Activated naive CD4-positive, alpha-beta T cell treated with anti-CD3 and anti-CD28 coated beads for 36 hours (primary cell): Measurements from ENCODE around the gene PCP2. TPM values are rescaled to one million over a fixed set of nuclear protein-coding genes. Genes with fewer than 3 reads are reported as not detected.

ENCODE experiments used
- CTCF ChIA-PET: fragments of 350-600 bp; sonication (Branson Sonifier 250); formaldehyde crosslinking; loops from one replicate; lab custom pipeline; 2021; ENCODE audit warnings: antibody characterized with exemption; lab: Charles Lee
- DNase-seq: peaks from one replicate; pipeline ENCODE4 v3.0.0-alpha.2; 2020
- H3K27ac Mint-ChIP-seq: one replicate; pipeline ENCODE4 v1.8.0; 2021; ENCODE audit warnings: mild to moderate bottlenecking, mixed read lengths
- H3K27me3 Mint-ChIP-seq: one replicate; pipeline ENCODE4 v1.8.0; 2021; ENCODE audit warnings: low read depth, mixed read lengths
- H3K36me3 Mint-ChIP-seq: one replicate; pipeline ENCODE4 v1.8.0; 2021; ENCODE audit warnings: low read depth, mixed read lengths
- H3K4me1 Mint-ChIP-seq: one replicate; pipeline ENCODE4 v1.8.0; 2021; ENCODE audit warnings: low read depth, mixed read lengths
- H3K4me3 Mint-ChIP-seq: one replicate; pipeline ENCODE4 v1.8.0; 2021; ENCODE audit warnings: mild to moderate bottlenecking, moderate library complexity, mixed read lengths
- H3K9me3 Mint-ChIP-seq: one replicate; pipeline ENCODE4 v1.8.0; 2021; ENCODE audit warnings: mixed read lengths
- intact Hi-C: fragments of 100-400 bp; cut with micrococcal nuclease; formaldehyde crosslinking; loops from one replicate; pipeline ENCODE4 v1.15.1; 2023
- microRNA-seq: library from miRNA; unstranded; fragments of <30 nt; microRNA quantifications from one replicate; pipeline ENCODE4 v1.2.0, GENCODE V29; 2022; ENCODE audit warnings: borderline microRNAs expressed, borderline replicate concordance
- total RNA-seq, 2 experiments: library from RNA; stranded (reverse); gene quantifications; one replicate each; pipeline ENCODE4 v1.2.3, GENCODE V29; 2021

The PCP2 gene
- total RNA-seq, 2 experiments from 2014 or later: 0.64 TPM; not detected in 1

DNA sequence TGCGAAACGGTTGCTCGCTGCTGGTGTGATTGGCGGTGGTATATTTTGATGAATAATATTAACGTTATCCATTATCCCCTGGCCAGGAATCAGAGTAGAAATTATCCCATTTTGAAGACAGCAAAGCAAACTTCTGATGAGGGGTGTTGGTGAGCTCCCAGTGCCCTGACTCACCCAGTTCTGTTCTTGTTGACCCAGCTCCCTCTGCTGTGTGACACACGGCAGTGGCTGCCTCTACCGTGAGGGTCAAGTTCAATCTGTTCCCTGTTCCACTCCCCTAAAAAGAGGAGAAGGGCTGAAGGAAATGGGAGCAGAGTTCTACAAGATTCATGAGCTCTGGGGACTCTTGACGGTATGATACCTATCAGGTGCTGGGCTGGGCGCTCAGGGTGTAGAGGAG lies 35.8 kb downstream of the PCP2 start:
- no peaks in the 10 kb centered on the region for H3K36me3 Mint-ChIP-seq
- H3K27me3 Mint-ChIP-seq: peaks cover 26% of the 10 kb centered on the region
- CTCF ChIA-PET: interaction anchor here (3.5 kb wide), 1 partner anchor 29 kb away, joined by 16 read pairs; no protein-coding TSS in a partner anchor
- no peak overlapping the region for H3K4me3 Mint-ChIP-seq
- H3K9me3 Mint-ChIP-seq: no peaks in the 10 kb centered on the region
- intact Hi-C loops: no loop called here
- H3K27ac Mint-ChIP-seq: no peak overlapping the region
- DNase-seq: no peak
- peaks cover 4% of the 10 kb centered on the region for H3K4me1 Mint-ChIP-seq

DNA sequence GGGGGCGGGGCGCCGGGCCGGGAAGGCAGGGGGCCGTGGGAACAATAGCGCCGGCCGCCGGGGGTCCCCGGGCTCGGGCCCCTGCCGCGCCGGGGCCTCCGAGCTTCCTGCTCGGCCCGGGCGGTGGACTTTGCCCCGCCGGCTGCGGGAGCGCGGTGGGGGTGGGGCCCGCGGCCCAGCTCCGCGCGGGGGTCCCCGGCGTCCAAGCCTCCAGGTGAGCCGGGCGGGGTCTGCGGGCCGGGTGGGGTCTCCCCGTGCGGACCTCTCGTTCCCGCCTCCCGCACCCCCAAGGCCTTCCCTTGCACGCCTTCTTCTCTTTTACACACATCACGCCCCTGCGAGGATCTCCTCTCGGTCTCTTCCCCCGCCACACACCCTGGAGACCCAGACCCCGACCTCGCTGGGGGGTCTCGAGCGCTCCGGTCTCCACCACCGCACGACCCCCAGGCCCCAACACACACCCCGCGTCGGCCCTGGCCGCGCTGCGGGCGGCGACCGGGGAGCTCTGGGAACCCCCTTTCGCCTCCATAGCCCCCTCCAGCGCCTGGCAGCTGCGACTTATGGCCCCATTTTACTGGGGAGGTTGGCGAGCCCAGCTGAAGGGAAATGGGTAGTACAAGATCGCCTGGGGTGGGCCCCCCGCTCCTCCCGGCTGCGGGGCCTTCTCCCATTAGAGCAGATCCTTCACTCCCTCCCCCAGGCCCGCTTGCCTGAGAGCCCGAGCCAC lies 37.1 kb downstream of the PCP2 start:
- CTCF ChIA-PET: interaction anchor here (3.5 kb wide), 1 partner anchor 28 kb away, joined by 16 read pairs; no protein-coding TSS in a partner anchor
- peak overlapping the region; percentile 34 for H3K4me3 Mint-ChIP-seq

DNA sequence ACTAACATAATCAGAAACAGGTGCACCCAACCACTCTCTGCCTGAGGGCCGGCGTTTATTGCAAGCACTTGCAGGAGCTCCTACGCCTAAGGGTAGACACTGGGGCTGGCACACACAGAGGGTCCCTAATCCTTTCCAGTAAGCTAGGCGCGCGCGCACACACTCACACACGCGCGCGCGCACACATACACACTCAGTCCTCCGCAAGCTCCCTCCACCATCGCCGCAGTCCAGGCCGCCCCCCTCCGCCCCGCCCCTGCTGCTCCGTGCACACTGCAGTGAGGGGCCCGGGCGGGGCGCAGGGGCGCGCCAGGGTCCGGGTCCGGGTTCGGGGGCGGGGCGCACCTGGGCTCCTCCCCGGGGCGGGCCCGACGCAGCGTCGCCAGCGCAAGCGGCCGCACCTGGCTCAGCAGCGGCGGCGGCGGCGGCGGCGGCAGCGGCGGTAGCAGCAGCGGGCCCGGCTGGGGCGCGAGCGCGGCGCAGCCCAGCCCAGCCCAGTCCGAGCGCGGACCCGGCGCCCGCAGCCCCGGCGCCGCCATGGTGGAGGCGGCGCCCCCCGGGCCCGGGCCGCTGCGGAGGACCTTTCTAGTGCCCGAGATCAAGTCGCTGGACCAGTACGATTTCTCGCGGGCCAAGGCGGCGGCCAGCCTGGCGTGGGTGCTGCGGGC lies 37.9 kb downstream of the PCP2 start, which contains the start of gene CAMSAP3:
CAMSAP3 (plus strand) TSS at position 398 of the 668 bp plus-strand sequence; CDS start at position 538, 140 bp downstream.
- intact Hi-C loops: no loop called here
- Mint-ChIP-seq H3K27ac (no peak within 1 kb of the TSS), H3K9me3 (no peaks in the 10 kb centered on the region), H3K27me3 (peaks cover 22% of the 10 kb centered on the region), H3K4me1 (peaks cover 4% of the 10 kb centered on the region), H3K4me3 (peak within 1 kb of the TSS; percentile 59), H3K36me3 (no peaks in the 10 kb centered on the region)
- peak; percentile 28 for DNase-seq
- CTCF ChIA-PET: interaction anchor here (3.5 kb wide), 1 partner anchor 27 kb away, joined by 16 read pairs; no protein-coding TSS in a partner anchor

More for the DNA sequence above, 37.1 kb downstream of the PCP2 start:
- DNase-seq: no peak
- H3K27ac Mint-ChIP-seq: no peak overlapping the region
- no peaks in the 10 kb centered on the region for H3K9me3 Mint-ChIP-seq
- intact Hi-C loops: no loop called here
- H3K4me1 Mint-ChIP-seq: peaks cover 4% of the 10 kb centered on the region
- no peaks in the 10 kb centered on the region for H3K36me3 Mint-ChIP-seq
- H3K27me3 Mint-ChIP-seq: peaks cover 22% of the 10 kb centered on the region

DNA sequence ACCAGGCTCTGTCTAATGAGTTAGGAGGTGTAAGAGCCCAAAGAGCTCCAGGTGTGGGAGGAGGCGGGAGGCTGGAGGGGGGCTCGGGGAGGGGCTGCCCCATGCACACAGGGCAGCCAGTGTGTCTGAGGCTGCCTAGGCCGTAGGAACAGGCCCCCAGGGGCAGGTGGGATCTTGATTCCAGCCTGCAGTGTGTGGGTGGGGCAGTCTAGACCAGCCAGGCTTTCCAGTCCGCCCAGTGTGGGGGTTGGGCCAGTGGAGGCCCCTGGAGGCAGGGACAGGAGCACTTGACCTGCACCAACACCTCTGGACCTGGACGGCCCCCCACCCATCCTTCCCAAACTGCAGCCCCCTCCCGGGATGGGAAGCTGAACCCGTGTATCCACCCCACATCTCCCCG lies 43.3 kb downstream of the PCP2 start:
- CTCF ChIA-PET: interaction anchor here (1.6 kb wide), 1 partner anchor 22 kb away, joined by 4 read pairs; no protein-coding TSS in a partner anchor
- no peaks in the 10 kb centered on the region for H3K36me3 Mint-ChIP-seq

DNA sequence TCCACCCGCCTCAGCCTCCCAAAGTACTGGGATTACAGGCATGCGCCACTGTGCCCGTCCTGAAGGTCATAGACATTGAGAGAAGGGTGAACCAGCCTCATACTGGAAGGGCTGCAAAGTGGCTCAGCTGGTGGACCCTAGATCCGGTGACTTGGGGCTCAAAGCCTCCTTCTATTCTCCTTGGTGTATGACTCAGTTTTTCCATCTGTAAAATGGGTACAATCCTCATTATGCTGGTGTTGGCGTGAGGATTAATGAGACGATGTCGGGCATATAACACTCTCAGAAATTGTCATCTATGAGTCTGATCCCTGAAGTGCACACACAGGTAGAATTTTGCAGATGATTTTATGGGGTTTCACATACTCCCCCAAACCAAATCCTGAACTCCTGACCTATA lies 43.7 kb downstream of the PCP2 start:
- CTCF ChIA-PET: interaction anchor here (1.6 kb wide), 1 partner anchor 22 kb away, joined by 4 read pairs; no protein-coding TSS in a partner anchor
- intact Hi-C loops: no loop called here
- Mint-ChIP-seq H3K27ac (no peak overlapping the region), H3K27me3 (peaks cover 5% of the 10 kb centered on the region), H3K4me3 (no peak overlapping the region), H3K4me1 (no peaks in the 10 kb centered on the region), H3K36me3 (no peaks in the 10 kb centered on the region), H3K9me3 (no peaks in the 10 kb centered on the region)
- no peak for DNase-seq

More for the DNA sequence above, 43.3 kb downstream of the PCP2 start:
- DNase-seq: no peak
- Mint-ChIP-seq H3K9me3 (no peaks in the 10 kb centered on the region), H3K27me3 (peaks cover 8% of the 10 kb centered on the region), H3K4me3 (no peak overlapping the region), H3K4me1 (peaks cover 2% of the 10 kb centered on the region), H3K27ac (no peak overlapping the region)
- intact Hi-C loops: no loop called here

DNA sequence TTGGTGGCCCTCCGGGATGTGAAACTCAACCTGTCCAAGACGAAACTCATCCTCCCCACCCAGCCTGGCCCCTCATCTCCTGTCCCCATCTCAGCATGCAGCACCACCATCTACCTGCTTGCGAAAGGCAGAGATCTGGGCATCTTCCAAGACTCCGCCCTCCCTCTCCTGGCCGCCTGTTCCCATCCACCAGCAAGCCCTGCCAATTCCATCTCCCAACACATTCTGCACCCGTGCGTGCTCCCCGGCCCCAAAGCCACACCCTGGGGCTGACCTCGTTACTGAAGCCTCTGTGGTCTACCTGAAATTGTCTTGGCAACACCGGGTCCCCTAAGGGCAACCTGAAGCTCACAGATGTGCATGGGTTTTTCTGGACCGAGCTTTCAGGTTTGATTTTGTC lies 51.1 kb downstream of the PCP2 start:
- intact Hi-C loops: no loop called here
- no peaks in the 10 kb centered on the region for H3K36me3 Mint-ChIP-seq
- H3K4me1 Mint-ChIP-seq: no peaks in the 10 kb centered on the region
- no peaks in the 10 kb centered on the region for H3K9me3 Mint-ChIP-seq
- no peak overlapping the region for H3K27ac Mint-ChIP-seq
- DNase-seq: no peak
- H3K27me3 Mint-ChIP-seq: no peaks in the 10 kb centered on the region
- CTCF ChIA-PET: interaction anchor here (1.6 kb wide), 1 partner anchor 14 kb away, joined by 4 read pairs; no protein-coding TSS in a partner anchor
- no peak overlapping the region for H3K4me3 Mint-ChIP-seq

Small RNA genes lying within 50 kb of the gene (microRNA-seq; reads per million reads assigned to microRNA genes)
- gene MIR6792: not detected

Other genes starting within 250 kb of the PCP2 start
- 1 to 10 TPM in 1 of 2 experiments, under 1 TPM in 1; 0.86 to 1.1 TPM for gene PEX11G, start 144.7 kb downstream of the PCP2 start, total RNA-seq
- gene ZNF358, start 117.6 kb downstream of the PCP2 start, total RNA-seq: 1 to 10 TPM; 3.7 to 3.9 TPM
- 1 to 10 TPM; 4.2 to 5.2 TPM for gene MCOLN1, start 111.1 kb downstream of the PCP2 start, total RNA-seq
- 10 to 100 TPM; 75.5 to 81.7 TPM for gene PNPLA6, start 98.0 kb downstream of the PCP2 start, total RNA-seq
- gene CAMSAP3, start 37.9 kb downstream of the PCP2 start, total RNA-seq: under 1 TPM; 0.24 to 0.30 TPM
- 10 to 100 TPM; 60.0 to 60.4 TPM for gene XAB2, start 4.2 kb downstream of the PCP2 start, total RNA-seq
- gene PET100, start 3.9 kb downstream of the PCP2 start, total RNA-seq: 10 to 100 TPM; 93.9 to 96.5 TPM
- 10 to 100 TPM; 88.4 to 92.4 TPM for gene STXBP2, start 3.4 kb upstream of the PCP2 start, total RNA-seq
- not detected for gene RETN, start 35.3 kb upstream of the PCP2 start, total RNA-seq
- not detected for gene MCEMP1, start 43.4 kb upstream of the PCP2 start, total RNA-seq
- gene TRAPPC5, start 47.1 kb upstream of the PCP2 start, total RNA-seq: 10 to 100 TPM; 74.7 to 82.4 TPM
- under 1 TPM; 0.86 to 0.89 TPM for gene FCER2, start 68.4 kb upstream of the PCP2 start, total RNA-seq
- not detected for gene CLEC4G, start 98.4 kb upstream of the PCP2 start, total RNA-seq
- gene CD209, start 113.8 kb upstream of the PCP2 start, total RNA-seq: not detected
- not detected for gene CLEC4M, start 129.5 kb upstream of the PCP2 start, total RNA-seq
- 1 to 10 TPM; 5.2 TPM for gene EVI5L, start 196.5 kb upstream of the PCP2 start, total RNA-seq
- under 1 TPM; 0.07 to 0.12 TPM for gene PRR36, start 240.7 kb upstream of the PCP2 start, total RNA-seq